DND-41 (cell line): ENCODE data around the gene FBXL2.

Source experiments
- CTCF ChIP-seq: IDR thresholded peaks from 2 replicates; pipeline ENCODE4 v1.5.1; 2012; ENCODE audit warnings: borderline replicate concordance, low read length, moderate library complexity, mild to moderate bottlenecking; ENCODE audit not compliant: poor library complexity, severe bottlenecking; ENCODE audit errors: extremely low read depth
- EZH2 ChIP-seq: IDR thresholded peaks from 3 replicates; pipeline ENCODE4 v1.6.1; 2012; ENCODE audit warnings: borderline replicate concordance, low read depth, mild to moderate bottlenecking, moderate library complexity, low read length, inconsistent platforms; ENCODE audit not compliant: severe bottlenecking

DNA sequence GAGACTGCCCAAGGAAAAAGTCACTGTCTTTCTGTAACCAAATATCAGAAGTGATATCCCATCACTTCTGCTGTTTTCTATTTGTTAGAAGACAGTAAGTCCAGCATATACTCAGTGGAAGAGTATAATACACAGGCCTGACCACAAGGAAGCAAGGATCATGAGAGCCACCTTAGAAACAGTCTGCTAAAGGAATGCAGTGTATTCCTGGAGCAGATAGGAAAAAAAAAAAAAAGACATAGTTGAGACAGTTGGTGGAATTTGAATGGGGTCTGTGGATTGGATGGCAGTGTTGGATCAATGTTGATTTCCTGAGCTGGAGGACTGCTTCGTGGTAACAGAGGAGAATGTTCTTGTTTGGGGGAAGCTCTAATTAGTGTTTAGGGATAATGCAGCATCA, 26.5 kb upstream of the FBXL2 start:
- TF ChIP-seq CTCF (no peak), EZH2 (no peak)
